GM13977 (cell line): Measurements from ENCODE around the gene PIK3R6.

Source experiments
- DNase-seq: peaks from one replicate; pipeline ENCODE4 v3.0.0; 2012; ENCODE audit warnings: low spot score
- in situ Hi-C: fragments of 300-500 bp; cut with MboI; formaldehyde crosslinking; loops from one replicate; pipeline ENCODE4 v1.12.0; 2022; ENCODE audit warnings: low sequenced_read_pairs, low pct_unique_long_range_greater_than_20kb, mixed read lengths, inconsistent platforms; ENCODE audit not compliant: unreplicated experiment
- TF ChIP-seq, protein P1 (sequence below): IDR thresholded peaks from 2 replicates; pipeline ENCODE4 v1.5.1; 2012; ENCODE audit warnings: mild to moderate bottlenecking, control low read depth; ENCODE audit not compliant: insufficient read depth; ENCODE audit errors: extremely low read depth, missing control alignments

PIK3R6 gene

DNA sequence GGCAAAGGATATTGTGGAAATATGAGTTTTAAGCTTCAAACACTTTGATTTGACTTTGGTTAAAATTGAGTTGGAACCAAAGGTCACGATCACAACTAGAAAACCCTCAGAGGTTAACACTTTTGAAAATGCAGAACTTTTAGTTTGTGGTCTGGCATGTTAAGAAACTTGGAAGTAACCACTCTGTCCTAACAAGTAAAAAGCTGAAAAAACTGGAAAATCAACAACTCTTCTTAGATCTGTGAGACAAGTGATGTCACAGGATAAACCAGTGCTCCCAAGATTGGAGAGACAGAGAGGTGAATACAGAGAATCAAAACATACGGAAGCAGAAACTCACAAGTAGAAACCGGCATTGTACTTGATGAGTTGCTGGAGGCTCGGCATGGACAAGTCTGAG lies 85.7 kb downstream of the PIK3R6 start:
- TF ChIP-seq, protein P1, sequence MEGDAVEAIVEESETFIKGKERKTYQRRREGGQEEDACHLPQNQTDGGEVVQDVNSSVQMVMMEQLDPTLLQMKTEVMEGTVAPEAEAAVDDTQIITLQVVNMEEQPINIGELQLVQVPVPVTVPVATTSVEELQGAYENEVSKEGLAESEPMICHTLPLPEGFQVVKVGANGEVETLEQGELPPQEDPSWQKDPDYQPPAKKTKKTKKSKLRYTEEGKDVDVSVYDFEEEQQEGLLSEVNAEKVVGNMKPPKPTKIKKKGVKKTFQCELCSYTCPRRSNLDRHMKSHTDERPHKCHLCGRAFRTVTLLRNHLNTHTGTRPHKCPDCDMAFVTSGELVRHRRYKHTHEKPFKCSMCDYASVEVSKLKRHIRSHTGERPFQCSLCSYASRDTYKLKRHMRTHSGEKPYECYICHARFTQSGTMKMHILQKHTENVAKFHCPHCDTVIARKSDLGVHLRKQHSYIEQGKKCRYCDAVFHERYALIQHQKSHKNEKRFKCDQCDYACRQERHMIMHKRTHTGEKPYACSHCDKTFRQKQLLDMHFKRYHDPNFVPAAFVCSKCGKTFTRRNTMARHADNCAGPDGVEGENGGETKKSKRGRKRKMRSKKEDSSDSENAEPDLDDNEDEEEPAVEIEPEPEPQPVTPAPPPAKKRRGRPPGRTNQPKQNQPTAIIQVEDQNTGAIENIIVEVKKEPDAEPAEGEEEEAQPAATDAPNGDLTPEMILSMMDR, result no peak
- no peak for DNase-seq
- in situ Hi-C loops, result no loop called here

DNA sequence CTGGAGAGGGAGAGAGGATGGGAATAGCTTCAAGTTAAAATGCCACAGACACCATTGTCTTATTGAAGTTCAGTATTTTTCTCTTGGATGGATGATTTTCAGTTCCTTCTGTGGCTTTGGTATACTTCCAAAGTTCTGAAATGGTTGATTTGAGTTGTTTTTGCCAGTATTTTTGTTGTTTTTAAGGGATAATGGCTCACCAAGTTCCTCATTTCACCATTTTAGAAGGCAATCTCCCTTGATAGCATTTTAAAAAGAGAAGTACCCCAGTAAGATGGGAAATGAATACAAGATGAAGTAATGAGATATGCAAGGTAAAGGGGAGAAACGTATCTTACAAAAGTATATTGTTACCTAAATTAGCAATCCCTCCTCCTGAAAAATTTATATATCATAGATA lies 90.6 kb downstream of the PIK3R6 start:
- in situ Hi-C loops, result no loop called here

DNA sequence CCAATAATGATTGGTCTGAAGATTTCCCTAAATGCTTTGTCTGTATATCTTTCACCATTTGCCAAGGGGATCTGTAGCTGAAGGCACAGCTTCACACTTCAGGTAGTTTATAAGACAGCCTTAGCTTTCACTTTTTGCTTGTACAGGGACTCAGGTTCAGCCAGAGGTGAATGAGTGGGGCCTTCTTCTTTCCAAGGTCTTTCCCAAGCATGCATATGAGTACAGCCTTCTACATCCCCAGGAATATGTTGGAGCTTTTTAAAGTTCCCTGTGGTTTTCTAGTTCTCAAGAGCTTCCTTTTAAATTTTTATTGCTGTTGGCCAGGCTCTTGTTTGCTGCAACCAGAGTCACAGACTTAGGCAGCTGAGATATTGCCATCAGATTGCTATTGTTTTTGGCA lies 91.2 kb downstream of the PIK3R6 start:
- DNase-seq, result no peak
- TF ChIP-seq, protein P1, result no peak
- in situ Hi-C loops, result no loop called here

More for the DNA sequence above, 90.6 kb downstream of the PIK3R6 start:
- TF ChIP-seq, protein P1, result no peak
- DNase-seq, result no peak

DNA sequence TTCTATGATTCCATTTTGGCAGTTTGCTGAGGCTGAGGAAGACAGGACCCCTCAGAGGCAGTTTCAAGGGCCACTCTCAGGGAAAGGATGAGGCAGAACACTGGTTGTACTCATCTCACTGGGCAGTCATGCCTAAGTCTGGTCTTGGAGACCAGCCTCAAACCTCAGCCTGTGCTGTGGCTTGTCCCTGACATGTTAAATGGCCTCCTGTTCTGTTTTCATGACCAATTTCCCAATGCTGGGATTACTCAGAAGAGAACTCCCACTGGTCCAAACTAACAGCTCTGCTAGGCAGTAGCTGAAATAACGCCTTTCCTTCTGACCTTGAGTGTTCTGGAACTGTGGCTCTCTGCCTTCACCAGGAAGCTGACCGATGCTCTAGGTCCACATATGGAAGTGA lies 100.7 kb downstream of the PIK3R6 start:
- TF ChIP-seq, protein P1, result no peak
- in situ Hi-C loops, result loop anchor here (25.0 kb wide), 1 partner anchor 354 kb away; no protein-coding TSS in a partner anchor
- no peak for DNase-seq

DNA sequence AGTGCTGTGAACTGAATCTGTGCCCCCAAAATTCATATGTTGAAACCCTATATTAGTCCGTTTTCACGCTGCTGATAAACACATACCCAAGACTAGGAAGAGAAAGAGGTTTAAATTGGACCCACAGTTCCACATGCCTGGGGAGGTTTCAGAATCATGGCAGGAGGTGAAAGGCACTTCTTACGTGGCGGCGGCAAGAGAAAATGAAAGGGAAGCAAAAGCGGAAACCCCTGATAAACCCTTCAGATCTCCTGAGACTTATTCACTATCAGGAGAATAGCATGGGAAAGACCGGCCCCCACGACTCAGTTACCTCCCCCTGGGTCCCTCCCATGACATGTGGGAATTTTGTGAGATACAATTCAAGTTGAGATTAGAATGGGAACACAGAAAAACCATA lies 105.5 kb downstream of the PIK3R6 start:
- DNase-seq, result no peak
- TF ChIP-seq, protein P1, result no peak
- in situ Hi-C loops, result loop anchor here (25.0 kb wide), 1 partner anchor 350 kb away; no protein-coding TSS in a partner anchor

DNA sequence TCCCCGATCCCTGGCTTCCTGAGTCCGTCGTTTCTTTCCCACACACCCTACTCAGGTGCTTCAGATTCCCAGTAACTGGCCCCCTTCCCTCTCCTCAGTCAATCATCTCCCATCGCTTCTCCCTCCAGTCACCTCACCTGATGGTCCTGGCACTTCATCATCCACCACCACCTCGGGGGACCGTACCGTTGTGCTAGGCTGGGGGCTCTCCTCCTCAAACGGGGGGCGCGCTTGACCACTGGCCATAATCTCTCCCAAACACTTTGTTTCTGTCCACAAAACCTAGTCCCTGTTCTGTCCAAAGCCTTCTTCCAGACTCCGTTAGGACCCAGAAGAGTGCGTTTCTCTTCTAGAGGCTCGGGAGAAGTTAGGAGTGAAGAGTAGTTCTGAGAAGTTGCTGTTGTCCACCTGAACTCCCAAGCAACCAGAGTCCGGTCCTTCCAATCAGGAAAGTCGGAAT lies 109.3 kb downstream of the PIK3R6 start, which contains the start of gene SPDYE4:
SPDYE4 (minus strand) TSS at position 410 of the 460 bp plus-strand sequence; CDS start at position 246, 164 bp downstream.
- no peak for DNase-seq
- in situ Hi-C loops, result loop anchor here (10.0 to 25.0 kb wide), 2 partner anchors 237 to 346 kb away; no protein-coding TSS in a partner anchor
- TF ChIP-seq, protein P1, result no peak
